Thymus (tissue), 11 donors: Measurements from ENCODE around the gene MUC5AC. TPM values are rescaled to one million over a fixed set of nuclear protein-coding genes. Genes with fewer than 3 reads are reported as not detected.

Experiments
- DNase-seq, 9 donors: peaks; one replicate each; pipeline ENCODE4 v3.0.0-alpha.2; 2013; ENCODE audit warnings: low spot score in 9 of 9, low read depth in 6 of 9, missing footprints in 1 of 9
- H3K27ac ChIP-seq, 2 donors: one replicate each; pipeline ENCODE4 v1.5.1; 2013; ENCODE audit warnings: control low read depth in 1 of 2, low read depth in 1 of 2, low read length in 1 of 2, mild to moderate bottlenecking in 1 of 2, moderate library complexity in 1 of 2
- H3K27me3 ChIP-seq, 2 donors: one replicate each; pipeline ENCODE4 v1.5.1; 2013; ENCODE audit warnings: low read length in 1 of 2; ENCODE audit not compliant: control insufficient read depth in 2 of 2, insufficient read depth in 1 of 2
- H3K36me3 ChIP-seq, 2 donors: one replicate each; pipeline ENCODE4 v1.5.1; 2013; ENCODE audit warnings: low read length in 1 of 2, mild to moderate bottlenecking in 1 of 2, moderate library complexity in 1 of 2; ENCODE audit not compliant: control insufficient read depth in 2 of 2, insufficient read depth in 2 of 2
- H3K4me1 ChIP-seq, 2 donors: one replicate each; pipeline ENCODE4 v1.5.1; 2013; ENCODE audit warnings: low read length in 2 of 2; ENCODE audit not compliant: control insufficient read depth in 2 of 2, insufficient read depth in 2 of 2
- H3K4me3 ChIP-seq, 2 donors: one replicate each; pipeline ENCODE4 v1.5.1; 2013; ENCODE audit warnings: low read length in 2 of 2, control low read depth in 1 of 2, mild to moderate bottlenecking in 1 of 2
- H3K9me3 ChIP-seq, 2 donors: one replicate each; pipeline ENCODE4 v1.5.1; 2013; ENCODE audit warnings: low read length in 1 of 2, mild to moderate bottlenecking in 1 of 2; ENCODE audit not compliant: control insufficient read depth in 2 of 2, insufficient read depth in 1 of 2
- WGBS: extraction: QIAGEN DNeasy Blood & Tissue Kit; methylation state at CpG from one replicate; pipeline ENCODE4 v1.1.7; 2013; 5-methylcytosine and 5-hydroxymethylcytosine counted together
- polyA plus RNA-seq: library from polyadenylated mRNA; stranded (reverse); fragments of 200-250 nt; gene quantifications from one replicate; pipeline ENCODE4 v1.2.3, GENCODE V29; 2013
- total RNA-seq: library from RNA; stranded (reverse); fragments of 120-200 nt; gene quantifications from one replicate; pipeline ENCODE4 v1.2.4, GENCODE V29; 2013
- donor health status: healthy.

The MUC5AC gene
- total and polyA plus RNA-seq, 2 donors = 0.02 to 0.05 TPM

- Histone ChIP-seq H3K4me1 (no peaks in the 10 kb centered on the region), H3K27me3 (no peaks in the 10 kb centered on the region), H3K27ac (no peak overlapping the region), H3K9me3 (peaks cover 3 to 34% of the 10 kb centered on the region in 2 donors), H3K4me3 (no peak overlapping the region), H3K36me3 (no peaks in the 10 kb centered on the region)
- WGBS = 88% methylated on average over 17 of the region's 17 CpGs
- no peak for DNase-seq
These were observed 35.1 kb downstream of the MUC5AC start for GRCh38 chr11:1192741-1193325.

DNA sequence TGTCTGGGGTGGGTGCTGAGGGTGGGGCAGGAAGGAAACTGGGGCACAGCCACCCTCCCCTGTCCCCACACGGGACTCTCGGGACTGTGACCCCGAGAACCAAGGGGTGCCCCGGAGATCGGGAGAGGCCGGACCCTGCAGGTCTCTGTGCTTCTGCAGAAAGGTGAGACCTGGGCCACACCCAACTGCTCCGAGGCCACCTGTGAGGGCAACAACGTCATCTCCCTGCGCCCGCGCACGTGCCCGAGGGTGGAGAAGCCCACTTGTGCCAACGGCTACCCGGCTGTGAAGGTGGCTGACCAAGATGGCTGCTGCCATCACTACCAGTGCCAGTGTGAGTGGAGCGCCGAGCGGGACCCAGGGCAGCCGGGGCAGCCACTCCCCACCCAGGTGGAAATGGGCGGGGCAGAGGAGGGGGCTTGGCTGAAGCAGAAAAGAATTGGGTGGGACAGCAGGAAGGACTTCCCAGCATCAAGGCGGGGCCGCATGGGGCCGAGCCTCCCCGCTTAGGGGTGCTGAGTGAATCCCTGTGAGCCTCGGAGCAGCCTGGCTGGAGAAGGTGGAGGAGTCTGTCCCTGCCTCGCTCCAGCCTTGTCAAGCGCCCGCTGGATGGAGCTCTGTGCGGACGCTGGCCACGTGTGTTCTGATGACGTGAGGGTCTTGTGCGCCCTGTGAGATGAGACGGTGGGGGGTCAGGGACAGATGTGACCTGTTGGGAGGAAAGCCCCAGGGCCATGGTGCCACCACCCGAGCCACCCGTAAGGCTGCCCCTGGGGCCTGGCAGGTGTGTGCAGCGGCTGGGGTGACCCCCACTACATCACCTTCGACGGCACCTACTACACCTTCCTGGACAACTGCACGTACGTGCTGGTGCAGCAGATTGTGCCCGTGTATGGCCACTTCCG lies 35.8 kb downstream of the MUC5AC start:
- Histone ChIP-seq H3K4me3 (no peak overlapping the region), H3K36me3 (no peaks in the 10 kb centered on the region)
- 89% methylated on average over 43 of the region's 43 CpGs for WGBS

DNA sequence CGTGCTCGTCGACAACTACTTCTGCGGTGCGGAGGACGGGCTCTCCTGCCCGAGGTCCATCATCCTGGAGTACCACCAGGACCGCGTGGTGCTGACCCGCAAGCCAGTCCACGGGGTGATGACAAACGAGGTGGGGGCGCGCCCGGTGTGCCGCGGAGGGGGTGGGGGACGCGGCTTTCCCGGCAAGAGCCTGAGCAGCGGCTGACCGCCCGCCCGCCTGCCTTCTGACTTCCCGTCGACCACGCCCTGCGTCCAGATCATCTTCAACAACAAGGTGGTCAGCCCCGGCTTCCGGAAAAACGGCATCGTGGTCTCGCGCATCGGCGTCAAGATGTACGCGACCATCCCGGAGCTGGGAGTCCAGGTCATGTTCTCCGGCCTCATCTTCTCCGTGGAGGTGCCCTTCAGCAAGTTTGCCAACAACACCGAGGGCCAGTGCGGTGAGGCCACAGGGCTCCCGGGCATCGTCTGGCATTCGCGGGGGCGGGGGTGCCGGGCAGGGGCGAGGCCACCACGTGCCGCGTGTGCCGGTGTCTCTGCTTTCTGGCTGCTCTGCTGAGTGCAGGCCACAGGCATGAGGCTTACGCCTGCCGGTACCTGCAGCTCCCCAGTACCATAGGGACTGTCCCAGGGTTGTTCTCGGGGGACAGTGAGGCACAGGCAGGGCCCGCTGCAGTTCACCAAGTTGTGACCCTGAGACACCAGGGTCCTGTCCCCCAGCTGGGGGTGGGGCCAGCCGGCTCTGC lies 36.7 kb downstream of the MUC5AC start:
- H3K27me3 ChIP-seq = no peaks in the 10 kb centered on the region
- no peak overlapping the region for H3K4me3 ChIP-seq
- H3K4me1 ChIP-seq = no peaks in the 10 kb centered on the region
- H3K27ac ChIP-seq = no peak overlapping the region
- 98% methylated on average over 59 of the region's 59 CpGs for WGBS
- no peak for DNase-seq
- no peaks in the 10 kb centered on the region for H3K36me3 ChIP-seq
- peaks cover 3 to 34% of the 10 kb centered on the region in 2 donors for H3K9me3 ChIP-seq

More for the DNA sequence above, 35.8 kb downstream of the MUC5AC start:
- H3K27me3 ChIP-seq = no peaks in the 10 kb centered on the region
- DNase-seq = no peak
- no peak overlapping the region for H3K27ac ChIP-seq
- no peaks in the 10 kb centered on the region for H3K4me1 ChIP-seq
- peaks cover 3 to 34% of the 10 kb centered on the region in 2 donors for H3K9me3 ChIP-seq

GRCh38 chr11:1194977-1195681 lies 37.4 kb downstream of the MUC5AC start:
- H3K27me3 ChIP-seq = peaks cover 0 to 5% of the 10 kb centered on the region in 2 donors
- no peak overlapping the region for H3K27ac ChIP-seq
- DNase-seq = no peak

GRCh38 chr11:1195682-1196515 lies 38.1 kb downstream of the MUC5AC start:
- Histone ChIP-seq H3K27ac (no peak overlapping the region), H3K4me3 (no peak overlapping the region), H3K27me3 (peaks cover 0 to 5% of the 10 kb centered on the region in 2 donors), H3K9me3 (peaks cover 3 to 31% of the 10 kb centered on the region in 2 donors), H3K36me3 (no peaks in the 10 kb centered on the region), H3K4me1 (no peaks in the 10 kb centered on the region)
- 94% methylated on average over 41 of the region's 41 CpGs for whole genome bisulfite sequencing
- no peak for DNase-seq

More at GRCh38 chr11:1194977-1195681, 37.4 kb downstream of the MUC5AC start:
- Histone ChIP-seq H3K9me3 (peaks cover 3 to 31% of the 10 kb centered on the region in 2 donors), H3K4me3 (no peak overlapping the region), H3K4me1 (no peaks in the 10 kb centered on the region), H3K36me3 (no peaks in the 10 kb centered on the region)
- WGBS = 93% methylated on average over 32 of the region's 32 CpGs

GRCh38 chr11:1196516-1197391 lies 39.0 kb downstream of the MUC5AC start:
- H3K4me3 ChIP-seq = no peak overlapping the region
- 83% methylated on average over 28 of the region's 28 CpGs for WGBS
- H3K36me3 ChIP-seq = no peaks in the 10 kb centered on the region
- no peak overlapping the region for H3K27ac ChIP-seq
- peaks cover 0 to 5% of the 10 kb centered on the region in 2 donors for H3K27me3 ChIP-seq
- no peak for DNase-seq
- H3K4me1 ChIP-seq = no peaks in the 10 kb centered on the region
- H3K9me3 ChIP-seq = peaks cover 3 to 31% of the 10 kb centered on the region in 2 donors

- Histone ChIP-seq H3K27me3 (peaks cover 0 to 5% of the 10 kb centered on the region in 2 donors), H3K9me3 (peaks cover 3 to 26% of the 10 kb centered on the region in 2 donors), H3K4me1 (no peaks in the 10 kb centered on the region), H3K4me3 (no peak overlapping the region), H3K27ac (no peak overlapping the region), H3K36me3 (no peaks in the 10 kb centered on the region)
- 84% methylated on average over 29 of the region's 29 CpGs for WGBS
- DNase-seq = no peak
These were observed 39.7 kb downstream of the MUC5AC start for GRCh38 chr11:1197431-1197885.
